Colonic mucosa (tissue), 4 donors: Measurements from ENCODE around the gene NTRK2. TPM values are rescaled to one million over a fixed set of nuclear protein-coding genes. Genes with fewer than 3 reads are reported as not detected.

Experiments
- DNase-seq: peaks from one replicate; pipeline ENCODE4 v3.0.0-alpha.2; 2020
- H3K27ac ChIP-seq: fragments of 200-600 bp; one replicate; pipeline ENCODE4 v1.8.0; 2021
- H3K27me3 ChIP-seq: fragments of 200-600 bp; one replicate; pipeline ENCODE4 v1.8.0; 2021
- H3K36me3 ChIP-seq: fragments of 200-600 bp; one replicate; pipeline ENCODE4 v1.8.0; 2021
- H3K4me1 ChIP-seq: fragments of 200-600 bp; one replicate; pipeline ENCODE4 v1.8.0; 2021; ENCODE audit warnings: mild to moderate bottlenecking
- H3K4me3 ChIP-seq: fragments of 200-600 bp; one replicate; pipeline ENCODE4 v1.8.0; 2021
- H3K9ac ChIP-seq, 2 donors: one replicate each; pipeline ENCODE4 v1.7.0; 2013; ENCODE audit warnings: control low read depth in 2 of 2, low read depth in 2 of 2, low read length in 2 of 2
- H3K9me3 ChIP-seq: fragments of 200-600 bp; one replicate; pipeline ENCODE4 v1.8.0; 2021
- intact Hi-C: fragments of 100-400 bp; cut with DNase I; formaldehyde crosslinking; loops from one replicate; pipeline ENCODE4 v1.14.1; 2022
- total RNA-seq, 2 donors: library from RNA; stranded (reverse); fragmentation: NEBNext Ultra II Directional in 1 of 2; extraction: Animal tissue kit (Norgen Biotek cat#: 25700) in 1 of 2; gene quantifications; one replicate each; pipeline ENCODE4 v1.2.1, GENCODE V29; 2021
- TF ChIP-seq, protein P1 (sequence below): fragments of 200-600 bp; IDR thresholded peaks from one replicate; pipeline ENCODE4 v1.8.0; 2022; ENCODE audit warnings: antibody characterized with exemption, mild to moderate bottlenecking
- donor health status: healthy.
- donor health status: DM: no; HTN: no; CAD: no.
- donor health status: DM: no; HTN: no; CAD: no.

The NTRK2 gene
- total RNA-seq, 2 donors from 2014 or later, result 0.52 to 2.3 TPM

DNA sequence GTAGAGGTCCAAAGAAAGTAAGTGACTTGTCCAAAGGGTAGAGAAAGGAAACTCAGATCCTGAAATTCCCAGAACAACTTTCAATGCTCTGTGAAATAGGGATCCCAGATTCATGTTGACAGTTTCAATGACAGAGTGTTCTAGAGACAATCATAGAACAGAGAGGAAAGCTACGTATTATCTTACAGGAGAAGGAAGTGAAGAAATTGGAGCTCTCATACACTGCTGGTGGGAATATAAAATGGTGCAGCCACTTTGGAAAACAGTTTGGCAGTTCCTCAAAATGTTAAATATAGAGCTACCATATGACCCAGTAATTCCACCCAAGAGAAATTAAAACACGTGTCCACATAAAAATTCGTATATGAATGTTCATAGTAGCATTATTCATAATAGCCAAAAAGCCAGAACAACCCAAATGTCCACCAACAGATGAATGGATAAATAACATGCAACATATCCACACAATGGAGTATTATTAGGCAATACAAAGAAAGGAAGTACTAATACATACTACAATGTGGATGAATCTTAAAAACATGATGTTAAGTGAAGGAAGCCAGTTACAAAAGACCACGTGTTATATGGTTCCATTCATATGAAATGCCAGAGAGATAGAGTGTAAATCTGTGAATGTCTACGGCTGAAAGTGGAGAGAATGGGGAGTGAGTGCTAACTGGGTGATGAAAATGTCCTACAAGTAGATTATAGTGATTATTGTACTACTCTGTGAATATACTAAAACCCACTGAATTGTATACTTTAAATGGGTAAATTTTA lies 197.1 kb downstream of the NTRK2 start:
- intact Hi-C loops, result no loop called here
- TF ChIP-seq, protein P1, sequence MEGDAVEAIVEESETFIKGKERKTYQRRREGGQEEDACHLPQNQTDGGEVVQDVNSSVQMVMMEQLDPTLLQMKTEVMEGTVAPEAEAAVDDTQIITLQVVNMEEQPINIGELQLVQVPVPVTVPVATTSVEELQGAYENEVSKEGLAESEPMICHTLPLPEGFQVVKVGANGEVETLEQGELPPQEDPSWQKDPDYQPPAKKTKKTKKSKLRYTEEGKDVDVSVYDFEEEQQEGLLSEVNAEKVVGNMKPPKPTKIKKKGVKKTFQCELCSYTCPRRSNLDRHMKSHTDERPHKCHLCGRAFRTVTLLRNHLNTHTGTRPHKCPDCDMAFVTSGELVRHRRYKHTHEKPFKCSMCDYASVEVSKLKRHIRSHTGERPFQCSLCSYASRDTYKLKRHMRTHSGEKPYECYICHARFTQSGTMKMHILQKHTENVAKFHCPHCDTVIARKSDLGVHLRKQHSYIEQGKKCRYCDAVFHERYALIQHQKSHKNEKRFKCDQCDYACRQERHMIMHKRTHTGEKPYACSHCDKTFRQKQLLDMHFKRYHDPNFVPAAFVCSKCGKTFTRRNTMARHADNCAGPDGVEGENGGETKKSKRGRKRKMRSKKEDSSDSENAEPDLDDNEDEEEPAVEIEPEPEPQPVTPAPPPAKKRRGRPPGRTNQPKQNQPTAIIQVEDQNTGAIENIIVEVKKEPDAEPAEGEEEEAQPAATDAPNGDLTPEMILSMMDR, result no peak

DNA sequence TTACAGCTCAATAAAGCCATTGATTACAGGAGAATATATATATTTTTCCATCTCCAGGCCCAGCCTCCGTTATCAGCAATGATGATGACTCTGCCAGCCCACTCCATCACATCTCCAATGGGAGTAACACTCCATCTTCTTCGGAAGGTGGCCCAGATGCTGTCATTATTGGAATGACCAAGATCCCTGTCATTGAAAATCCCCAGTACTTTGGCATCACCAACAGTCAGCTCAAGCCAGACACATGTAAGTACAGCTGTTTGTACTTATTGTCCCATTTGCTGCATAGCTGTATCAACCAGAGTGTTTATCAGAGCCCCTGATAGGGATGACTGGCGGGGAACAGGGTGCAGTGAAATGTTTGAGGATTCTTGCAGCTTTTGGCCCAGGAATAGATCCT lies 197.7 kb downstream of the NTRK2 start:
- Histone ChIP-seq H3K36me3 (no peaks in the 10 kb centered on the region), H3K9ac (no peak overlapping the region), H3K27ac (no peak overlapping the region), H3K27me3 (no peaks in the 10 kb centered on the region), H3K9me3 (no peaks in the 10 kb centered on the region), H3K4me3 (no peak overlapping the region), H3K4me1 (no peaks in the 10 kb centered on the region)
- DNase-seq, result no peak
- TF ChIP-seq, protein P1, result no peak
- intact Hi-C loops, result no loop called here

More for the DNA sequence above, 197.1 kb downstream of the NTRK2 start:
- Histone ChIP-seq H3K4me1 (no peaks in the 10 kb centered on the region), H3K27ac (no peak overlapping the region), H3K4me3 (no peak overlapping the region), H3K27me3 (no peaks in the 10 kb centered on the region), H3K9ac (no peak overlapping the region), H3K36me3 (no peaks in the 10 kb centered on the region), H3K9me3 (no peaks in the 10 kb centered on the region)
- DNase-seq, result no peak

DNA sequence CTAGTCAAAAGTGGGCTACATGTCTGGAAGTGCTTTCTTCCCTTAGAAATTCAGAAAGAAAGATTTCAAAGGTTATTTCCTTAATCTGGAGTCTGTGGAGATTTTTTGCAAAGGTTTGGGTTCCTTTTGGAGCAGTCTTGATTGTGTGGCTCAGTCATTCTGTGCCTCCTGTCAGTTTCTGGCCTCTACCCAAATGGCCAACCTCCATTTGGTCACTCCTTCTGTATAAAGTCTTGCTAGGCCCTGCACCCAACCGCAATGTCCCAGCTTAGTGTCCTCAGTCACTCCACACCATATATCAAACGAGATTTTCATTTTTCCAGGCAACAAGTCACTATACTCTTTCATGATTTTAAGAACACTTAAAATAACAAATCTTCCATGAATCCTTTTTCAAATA lies 199.6 kb downstream of the NTRK2 start:
- intact Hi-C loops, result no loop called here
- TF ChIP-seq, protein P1, result no peak
- no peaks in the 10 kb centered on the region for H3K9me3 ChIP-seq
- no peak for DNase-seq
- H3K27ac ChIP-seq, result no peak overlapping the region
- H3K4me3 ChIP-seq, result no peak overlapping the region
- H3K36me3 ChIP-seq, result no peaks in the 10 kb centered on the region
- no peaks in the 10 kb centered on the region for H3K4me1 ChIP-seq
- H3K27me3 ChIP-seq, result no peaks in the 10 kb centered on the region
- H3K9ac ChIP-seq, result no peak overlapping the region

DNA sequence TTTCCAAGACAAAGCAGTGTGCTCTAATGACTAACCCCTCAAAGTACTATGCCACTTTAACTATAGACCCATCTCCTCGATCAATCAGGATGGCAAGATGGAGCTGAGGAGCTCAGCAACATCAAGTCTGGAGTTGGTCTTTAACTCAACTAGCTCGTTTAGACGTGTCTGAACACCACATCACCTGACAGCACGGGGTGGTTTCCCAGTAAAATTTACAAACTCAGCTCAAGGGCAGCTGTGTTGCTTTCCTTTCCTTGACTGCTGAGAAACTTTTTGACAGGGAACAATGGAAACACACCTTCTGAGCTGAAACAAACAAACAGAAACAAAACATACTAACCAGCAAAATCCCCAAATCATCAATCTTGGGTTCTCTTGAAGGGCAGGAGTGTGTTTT lies 202.5 kb downstream of the NTRK2 start:
- no peaks in the 10 kb centered on the region for H3K4me1 ChIP-seq
- no peak overlapping the region for H3K27ac ChIP-seq
- TF ChIP-seq, protein P1, result no peak
- no peak for DNase-seq
- H3K36me3 ChIP-seq, result no peaks in the 10 kb centered on the region
- no peak overlapping the region for H3K4me3 ChIP-seq
- H3K9me3 ChIP-seq, result no peaks in the 10 kb centered on the region
- H3K27me3 ChIP-seq, result no peaks in the 10 kb centered on the region
- no peak overlapping the region for H3K9ac ChIP-seq
- intact Hi-C loops, result no loop called here

DNA sequence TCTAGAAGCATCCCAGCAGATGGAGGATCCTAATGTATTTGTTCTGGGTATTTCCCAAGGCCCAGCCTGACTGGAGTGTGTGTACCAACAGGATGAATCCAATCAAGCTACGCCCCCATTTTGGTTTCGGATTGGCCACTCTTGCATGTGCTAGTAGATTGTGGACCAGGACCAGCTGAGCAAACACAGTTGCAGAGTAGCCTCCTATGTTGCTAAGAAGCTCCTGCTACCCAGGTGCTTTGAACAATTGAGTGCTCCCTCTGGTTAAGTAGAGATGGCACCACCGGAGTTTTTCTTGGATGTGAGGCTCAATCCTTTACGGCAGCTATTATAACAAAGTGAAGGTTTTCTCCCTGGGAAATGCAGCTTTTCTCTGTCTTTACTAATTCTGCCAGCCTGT lies 204.5 kb downstream of the NTRK2 start:
- H3K9ac ChIP-seq, result no peak overlapping the region
- intact Hi-C loops, result no loop called here
- no peaks in the 10 kb centered on the region for H3K9me3 ChIP-seq
- no peak overlapping the region for H3K27ac ChIP-seq
- H3K4me1 ChIP-seq, result no peaks in the 10 kb centered on the region
- DNase-seq, result no peak
- no peaks in the 10 kb centered on the region for H3K27me3 ChIP-seq
- H3K36me3 ChIP-seq, result no peaks in the 10 kb centered on the region
- no peak overlapping the region for H3K4me3 ChIP-seq
- TF ChIP-seq, protein P1, result no peak
